ENCODE results near the gene RECQL5. TPM values are rescaled to one million over a fixed set of nuclear protein-coding genes. Genes with fewer than 3 reads are reported as not detected.

The RECQL5 gene
- total RNA-seq, 1 donor from 2014 or later = 22.7 TPM

DNA sequence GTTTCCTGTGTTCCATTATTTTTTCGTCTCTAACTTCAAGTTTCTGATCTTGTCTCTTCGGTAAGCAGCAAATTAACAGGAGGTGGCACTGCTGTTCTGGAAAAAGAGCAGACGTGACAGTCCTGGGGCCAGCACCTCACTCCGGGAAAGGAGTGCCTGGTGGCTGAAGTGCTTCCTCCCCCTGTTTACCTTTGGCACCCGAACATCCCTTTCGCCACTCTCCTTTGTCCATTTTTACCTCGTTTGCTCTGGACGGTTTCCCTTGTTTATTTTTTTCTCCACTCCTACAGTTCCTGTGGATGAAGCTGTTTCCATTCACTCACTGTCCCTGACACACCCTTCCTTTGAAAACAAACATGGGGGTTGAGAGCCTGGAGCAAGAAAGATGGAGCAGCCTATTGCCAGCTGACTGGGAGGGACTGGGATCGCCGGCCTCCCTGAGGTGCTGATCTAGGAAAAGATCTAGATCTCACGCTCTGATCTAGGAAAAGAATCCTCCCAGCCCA lies 12.8 kb upstream of the RECQL5 start:
- Mint-ChIP-seq H3K27me3 (ENCODE audit: insufficient read depth, low read depth) (no peaks in the 10 kb centered on the region), H3K9me3 (no peaks in the 10 kb centered on the region), H3K4me3 (no peak overlapping the region), H3K27ac (no peak overlapping the region), H3K36me3 (peaks cover 7% of the 10 kb centered on the region), H3K4me1 (no peaks in the 10 kb centered on the region)
- no peak for TF ChIP-seq EZH2phosphoT487 (IDR thresholded peaks at IDR 0.05)
- TF ChIP-seq, protein P1, sequence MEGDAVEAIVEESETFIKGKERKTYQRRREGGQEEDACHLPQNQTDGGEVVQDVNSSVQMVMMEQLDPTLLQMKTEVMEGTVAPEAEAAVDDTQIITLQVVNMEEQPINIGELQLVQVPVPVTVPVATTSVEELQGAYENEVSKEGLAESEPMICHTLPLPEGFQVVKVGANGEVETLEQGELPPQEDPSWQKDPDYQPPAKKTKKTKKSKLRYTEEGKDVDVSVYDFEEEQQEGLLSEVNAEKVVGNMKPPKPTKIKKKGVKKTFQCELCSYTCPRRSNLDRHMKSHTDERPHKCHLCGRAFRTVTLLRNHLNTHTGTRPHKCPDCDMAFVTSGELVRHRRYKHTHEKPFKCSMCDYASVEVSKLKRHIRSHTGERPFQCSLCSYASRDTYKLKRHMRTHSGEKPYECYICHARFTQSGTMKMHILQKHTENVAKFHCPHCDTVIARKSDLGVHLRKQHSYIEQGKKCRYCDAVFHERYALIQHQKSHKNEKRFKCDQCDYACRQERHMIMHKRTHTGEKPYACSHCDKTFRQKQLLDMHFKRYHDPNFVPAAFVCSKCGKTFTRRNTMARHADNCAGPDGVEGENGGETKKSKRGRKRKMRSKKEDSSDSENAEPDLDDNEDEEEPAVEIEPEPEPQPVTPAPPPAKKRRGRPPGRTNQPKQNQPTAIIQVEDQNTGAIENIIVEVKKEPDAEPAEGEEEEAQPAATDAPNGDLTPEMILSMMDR (IDR thresholded peaks at IDR 0.05) = no peak
- TF ChIP-seq EZH2 (IDR thresholded peaks at IDR 0.05) = no peak
- Histone ChIP-seq H2AFZ (replicated peaks) (no peak overlapping the region), H3K27me3 (no peaks in the 10 kb centered on the region), H3K79me2 (ENCODE audit: low read depth) (peaks cover 62% of the 10 kb centered on the region), H3K4me3 (no peak overlapping the region), H3K27ac (no peak overlapping the region), H3K4me2 (no peak overlapping the region), H4K20me1 (ENCODE audit: low read depth) (peaks cover 48% of the 10 kb centered on the region), H3K9ac (no peak overlapping the region), H3K9me3 (ENCODE audit: low read depth) (no peaks in the 10 kb centered on the region), H3K36me3 (peaks cover 3% of the 10 kb centered on the region), H3K4me1 (no peaks in the 10 kb centered on the region), H3F3A (ENCODE audit: low read depth) (peaks cover 6% of the 10 kb centered on the region)
- no peak for DNase-seq (ENCODE audit: low spot score)

DNA sequence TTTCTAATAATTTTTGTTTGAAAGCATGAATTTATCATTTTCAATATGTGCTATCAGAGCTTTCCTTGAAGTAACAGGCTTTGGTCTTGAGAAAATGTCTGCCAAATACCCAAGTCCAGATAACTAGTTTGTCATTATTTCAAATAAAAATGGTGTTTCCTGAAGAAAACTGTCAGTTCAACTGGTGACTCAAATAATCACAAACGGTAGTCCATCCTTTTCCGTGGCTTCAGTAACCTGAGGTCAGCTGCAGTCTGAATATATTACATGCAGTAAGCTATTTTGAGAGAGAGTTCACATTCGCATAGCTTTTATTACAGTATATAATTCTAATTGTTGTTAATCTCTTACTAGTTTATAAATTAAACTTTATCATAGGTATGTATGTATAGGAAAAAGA lies 9.5 kb upstream of the RECQL5 start:
- H3K9me3 Mint-ChIP-seq = no peaks in the 10 kb centered on the region
- TF ChIP-seq EZH2phosphoT487 (IDR thresholded peaks at IDR 0.05) = no peak
- TF ChIP-seq, protein P1 (IDR thresholded peaks at IDR 0.05) = no peak
- TF ChIP-seq EZH2 (IDR thresholded peaks at IDR 0.05) = no peak
- H3K27me3 Mint-ChIP-seq (ENCODE audit: insufficient read depth, low read depth) = no peaks in the 10 kb centered on the region
- H3K4me3 Mint-ChIP-seq = no peak overlapping the region
- H3K27ac ChIP-seq = no peak overlapping the region
- H3K27ac Mint-ChIP-seq = no peak overlapping the region
- H3K36me3 ChIP-seq = peaks cover 6% of the 10 kb centered on the region
- no peaks in the 10 kb centered on the region for H3K4me1 Mint-ChIP-seq
- peaks cover 18% of the 10 kb centered on the region for H3F3A ChIP-seq (ENCODE audit: low read depth)
- no peaks in the 10 kb centered on the region for H3K9me3 ChIP-seq (ENCODE audit: low read depth)
- H3K79me2 ChIP-seq (ENCODE audit: low read depth) = peaks cover 42% of the 10 kb centered on the region
- H3K4me1 ChIP-seq = no peaks in the 10 kb centered on the region
- peaks cover 29% of the 10 kb centered on the region for H4K20me1 ChIP-seq (ENCODE audit: low read depth)
- no peaks in the 10 kb centered on the region for H3K27me3 ChIP-seq
- no peak for DNase-seq (ENCODE audit: low spot score)
- no peak overlapping the region for H3K9ac ChIP-seq
- no peak overlapping the region for H2AFZ ChIP-seq (replicated peaks)
- no peak overlapping the region for H3K4me3 ChIP-seq
- H3K36me3 Mint-ChIP-seq = peaks cover 7% of the 10 kb centered on the region
- H3K4me2 ChIP-seq = no peak overlapping the region

DNA sequence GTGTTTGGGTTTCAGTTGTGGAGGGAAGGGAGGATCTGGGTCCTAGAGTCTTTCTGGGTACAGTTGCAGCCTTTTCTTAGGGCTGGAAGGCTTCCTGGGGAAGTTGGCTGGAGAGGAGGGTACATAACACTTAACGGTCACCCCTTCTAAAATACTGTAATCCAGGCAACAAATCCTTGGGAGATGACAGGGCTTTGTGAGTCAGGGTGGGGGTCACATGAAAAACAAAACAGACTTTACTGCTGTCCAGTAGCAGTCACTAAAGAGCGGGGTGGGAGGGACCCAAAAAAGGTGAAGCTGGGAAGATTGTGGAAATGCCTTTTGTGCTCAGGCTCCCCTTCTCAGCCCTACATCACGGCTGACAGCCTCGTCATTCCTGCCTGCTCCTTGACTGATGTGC lies 6.5 kb upstream of the RECQL5 start:
- H3K27me3 Mint-ChIP-seq (ENCODE audit: insufficient read depth, low read depth) = no peaks in the 10 kb centered on the region
- Histone ChIP-seq H3K27ac (peak overlapping the region; percentile 20), H3K27me3 (no peaks in the 10 kb centered on the region), H3K79me2 (ENCODE audit: low read depth) (peaks cover 72% of the 10 kb centered on the region), H3K9me3 (ENCODE audit: low read depth) (no peaks in the 10 kb centered on the region), H3K36me3 (peaks cover 14% of the 10 kb centered on the region), H3K9ac (no peak overlapping the region), H2AFZ (replicated peaks) (no peak overlapping the region), H4K20me1 (ENCODE audit: low read depth) (peaks cover 18% of the 10 kb centered on the region), H3F3A (ENCODE audit: low read depth) (peaks cover 28% of the 10 kb centered on the region), H3K4me2 (no peak overlapping the region), H3K4me3 (no peak overlapping the region), H3K4me1 (peaks cover 2% of the 10 kb centered on the region)
- no peak overlapping the region for H3K27ac Mint-ChIP-seq
- H3K36me3 Mint-ChIP-seq = peaks cover 3% of the 10 kb centered on the region
- H3K4me1 Mint-ChIP-seq = peaks cover 4% of the 10 kb centered on the region
- H3K4me3 Mint-ChIP-seq = peak overlapping the region; percentile 24
- TF ChIP-seq EZH2phosphoT487 (IDR thresholded peaks at IDR 0.05) = no peak
- TF ChIP-seq EZH2 (IDR thresholded peaks at IDR 0.05) = no peak
- TF ChIP-seq, protein P1 (IDR thresholded peaks at IDR 0.05) = no peak
- no peaks in the 10 kb centered on the region for H3K9me3 Mint-ChIP-seq
- no peak for DNase-seq (ENCODE audit: low spot score)

Data from neural progenitor cell (in vitro differentiated cells).